Muscle of back (tissue), 11 donors: ENCODE data around the gene RASL12. TPM values are rescaled to one million over a fixed set of nuclear protein-coding genes. Genes with fewer than 3 reads are reported as not detected.
"Not testable (repeated sequence)": the region's sequence is repeated elsewhere in the genome, so short reads cannot be mapped to it uniquely, and the experiment has no call there.

Experiments
- DNase-seq, 3 donors: peaks; one replicate each; pipeline versions ENCODE4 v3.0.0 to v3.0.0-alpha.2; 2013
- polyA plus RNA-seq, 10 donors: library from polyadenylated mRNA; unstranded; fragments of 120-200 nt; gene quantifications; one replicate each; pipeline ENCODE4 v1.2.1, GENCODE V29; 2013; ENCODE audit not compliant: insufficient read length in 10 of 10

The RASL12 gene
- polyA plus RNA-seq, 10 donors: 10.9 to 16.4 (median 12.7) TPM

- not testable (repeated sequence) for DNase-seq
Observed at GRCh38 chr15:65093793-65094170, 26.0 kb upstream of the RASL12 start.

- no peak for DNase-seq
Observed at GRCh38 chr15:65092911-65093792, 25.4 kb upstream of the RASL12 start.

GRCh38 chr15:65091946-65092770, 24.4 kb upstream of the RASL12 start:
- DNase-seq: peak in 1 of 3 donors; percentile 55

- DNase-seq: no peak
Observed at GRCh38 chr15:65089206-65089824, 21.5 kb upstream of the RASL12 start.

GRCh38 chr15:65088643-65089021, 20.8 kb upstream of the RASL12 start:
- DNase-seq: no peak

- peak in 1 of 3 donors; percentile 47 for DNase-seq
Observed at GRCh38 chr15:65087873-65088642, 20.3 kb upstream of the RASL12 start.

GRCh38 chr15:65087411-65087810, 19.6 kb upstream of the RASL12 start:
- DNase-seq: no peak

- no peak for DNase-seq
Observed at GRCh38 chr15:65086680-65087111, 18.9 kb upstream of the RASL12 start.

- no peak for DNase-seq
Observed at GRCh38 chr15:65085990-65086679, 18.3 kb upstream of the RASL12 start.

GRCh38 chr15:65085207-65085753, 17.5 kb upstream of the RASL12 start:
- no peak for DNase-seq

GRCh38 chr15:65084500-65085206, 16.9 kb upstream of the RASL12 start:
- no peak for DNase-seq

GRCh38 chr15:65083262-65083701, 15.5 kb upstream of the RASL12 start:
- peak in 1 of 3 donors; percentile 57 for DNase-seq

- no peak for DNase-seq
Observed at GRCh38 chr15:65082303-65082953, 14.6 kb upstream of the RASL12 start.

GRCh38 chr15:65081758-65082157, 14.0 kb upstream of the RASL12 start:
- no peak for DNase-seq

- DNase-seq: no peak
Observed at GRCh38 chr15:65081270-65081669, 13.5 kb upstream of the RASL12 start.

- no peak for DNase-seq
Observed at GRCh38 chr15:65079580-65079979, 11.8 kb upstream of the RASL12 start.

GRCh38 chr15:65077981-65078352, 10.2 kb upstream of the RASL12 start:
- peak in 2 of 3 donors; percentile 64 to 81 for DNase-seq

GRCh38 chr15:65077291-65077980, 9.6 kb upstream of the RASL12 start:
- no peak for DNase-seq
